HL-60/S4 (cell line): ENCODE data around the gene GSC.

Experiments
- in situ Hi-C: fragments of 300-500 bp; cut with MboI; formaldehyde crosslinking; loops from 2 replicates; pipeline ENCODE4 v1.14.3; 2022; ENCODE audit warnings: low sequenced_read_pairs

Gene GSC

DNA sequence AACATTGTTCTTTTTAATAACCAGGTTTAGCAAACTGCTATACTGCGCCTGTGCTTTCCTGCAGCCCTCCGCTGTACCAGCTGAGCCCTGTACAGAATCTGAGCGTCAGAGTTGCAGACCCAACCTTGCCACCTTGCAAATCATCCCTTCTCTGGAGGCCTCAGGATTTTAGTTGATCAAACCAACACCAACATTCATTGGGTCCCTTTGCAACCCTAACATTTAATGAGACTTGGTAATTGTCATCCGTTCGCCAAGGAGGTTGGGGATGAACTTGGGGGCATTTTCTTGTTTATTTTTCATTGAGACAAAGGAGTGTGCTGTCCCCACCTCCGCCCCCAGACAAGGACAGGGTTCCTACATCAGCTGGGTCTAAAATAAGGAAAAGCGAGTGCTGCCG lies 2.6 kb upstream of the GSC start:
- in situ Hi-C loops, result no loop called here

DNA sequence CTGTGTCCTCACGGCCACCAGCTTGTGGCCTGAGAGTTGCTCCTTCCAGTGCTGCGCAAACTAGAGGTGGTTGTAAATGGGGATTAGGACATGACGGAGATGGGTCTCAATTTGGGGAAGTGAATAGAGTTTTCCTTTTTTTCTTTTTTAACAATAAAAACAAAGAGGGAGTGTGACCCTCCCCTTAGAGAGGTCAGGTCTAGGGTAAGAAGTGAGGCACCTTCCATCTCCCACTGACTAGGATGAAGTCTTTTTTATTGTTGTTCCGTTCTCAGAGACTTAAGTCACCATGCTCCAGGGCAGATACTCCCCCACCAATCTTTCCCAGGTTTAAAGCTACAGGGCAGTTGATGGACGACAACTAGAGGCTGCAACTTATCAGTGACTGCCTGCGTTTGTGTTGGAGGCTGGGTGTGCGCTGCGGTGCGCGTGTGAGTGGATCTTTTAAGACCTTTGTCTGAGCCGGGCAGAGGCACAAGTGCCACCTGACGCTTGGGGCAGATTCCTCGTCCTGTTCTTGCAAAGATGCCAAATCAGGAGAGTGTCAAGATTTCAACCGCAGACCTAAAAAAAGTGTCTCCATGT lies 2.1 kb upstream of the GSC start:
- in situ Hi-C loops, result no loop called here

DNA sequence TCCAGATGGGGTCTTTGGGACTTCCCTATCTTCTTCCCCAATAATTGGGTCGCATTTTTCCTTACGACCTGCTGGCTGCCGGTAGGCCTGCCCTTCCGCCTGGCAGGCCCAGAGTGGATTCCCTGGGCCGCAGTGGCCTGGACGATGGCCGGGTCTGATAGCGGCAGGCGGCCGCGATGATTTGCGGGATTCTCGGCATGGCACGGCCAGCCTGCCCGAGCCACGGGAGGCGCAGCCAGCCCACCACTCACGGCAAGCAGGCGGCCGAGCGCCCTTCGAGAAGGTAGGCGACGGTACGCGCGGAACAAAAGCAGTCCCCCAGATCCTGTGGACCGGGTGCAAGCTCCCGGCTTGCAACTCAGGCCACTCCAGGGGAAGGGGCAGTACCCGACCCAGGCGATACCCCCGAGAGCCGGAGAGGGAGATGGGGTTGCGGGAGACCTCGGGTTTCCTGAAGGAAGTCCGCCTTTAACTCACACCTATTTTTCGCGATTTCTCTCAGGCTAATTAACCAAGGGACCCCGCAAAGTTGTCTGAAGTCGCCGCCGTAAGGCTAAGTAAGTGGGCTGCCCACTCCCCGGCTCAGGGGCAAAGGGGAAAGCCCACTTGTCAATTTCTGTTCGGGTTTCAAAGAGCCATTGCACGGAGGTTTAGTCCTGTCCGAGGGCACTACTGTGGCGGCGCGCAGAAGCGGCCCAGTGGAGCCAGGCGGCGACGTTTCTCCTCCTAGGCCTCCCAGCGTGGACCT lies 1.4 kb upstream of the GSC start:
- in situ Hi-C loops, result no loop called here

DNA sequence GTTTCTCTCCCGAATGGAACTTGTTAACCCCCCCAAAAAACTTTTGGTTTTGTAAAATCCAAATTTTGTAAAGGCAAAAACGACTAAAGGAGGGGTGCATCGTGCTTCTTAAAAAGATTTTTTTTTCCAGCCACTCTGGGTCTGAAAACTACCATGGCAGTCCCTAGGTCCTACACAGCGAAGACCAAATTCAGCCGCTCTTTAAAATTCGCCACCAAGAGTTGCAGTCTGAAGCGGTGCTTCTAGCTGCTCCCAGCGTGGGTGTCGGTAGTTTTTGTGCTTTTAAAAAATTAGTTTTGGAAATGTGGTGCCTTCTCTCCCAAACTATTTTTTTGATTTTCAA lies 873 bp upstream of the GSC start:
- in situ Hi-C loops, result no loop called here

- in situ Hi-C loops, result no loop called here
Observed at GRCh38 chr14:94770251-94770749, 387 bp upstream of the GSC start.

DNA sequence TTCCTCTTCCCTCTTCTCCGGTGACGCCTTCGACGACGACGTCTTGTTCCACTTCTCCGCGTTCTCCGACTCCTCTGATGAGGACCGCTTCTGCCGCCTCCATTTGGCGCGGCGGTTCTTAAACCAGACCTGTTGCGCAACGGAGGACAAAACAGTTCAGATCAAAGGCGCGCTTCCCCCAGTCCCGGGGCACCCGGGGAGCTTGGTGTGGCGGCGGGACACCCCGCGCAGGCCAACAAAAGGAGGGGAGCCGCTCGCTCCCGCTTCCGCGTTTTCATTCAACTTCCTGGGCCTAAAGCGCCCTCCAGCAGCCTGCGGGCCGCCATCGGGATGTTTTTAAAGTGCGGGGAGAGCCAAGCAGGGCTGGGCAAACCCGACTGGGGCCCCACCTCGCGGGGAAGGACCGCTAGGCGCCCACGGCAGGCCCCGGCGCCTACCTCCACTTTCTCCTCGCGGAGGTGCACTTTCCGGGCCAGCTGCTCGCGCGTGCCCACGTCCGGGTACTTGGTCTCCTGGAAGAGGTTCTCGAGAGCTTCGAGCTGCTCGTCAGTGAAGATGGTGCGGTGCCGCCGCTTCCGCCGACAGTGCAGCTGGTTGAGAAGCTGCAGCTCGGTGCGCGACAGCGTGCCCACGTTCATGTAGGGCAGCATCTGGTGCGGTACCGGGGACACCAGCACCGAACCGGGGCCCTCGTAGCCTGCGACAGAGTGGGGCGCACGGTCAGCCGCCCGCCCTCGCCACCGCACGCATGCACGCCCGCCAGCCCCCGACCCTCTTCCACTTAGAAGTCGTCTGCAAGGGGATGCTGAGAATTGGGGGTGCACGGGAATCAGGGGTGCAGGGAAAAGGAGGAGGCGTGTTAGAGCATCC lies 1.2 kb downstream of the GSC start:
- in situ Hi-C loops, result no loop called here

- in situ Hi-C loops, result no loop called here
Observed at GRCh38 chr14:94768141-94768520, 1.8 kb downstream of the GSC start.

- in situ Hi-C loops, result no loop called here
Observed at GRCh38 chr14:94767321-94767878, 2.5 kb downstream of the GSC start.

DNA sequence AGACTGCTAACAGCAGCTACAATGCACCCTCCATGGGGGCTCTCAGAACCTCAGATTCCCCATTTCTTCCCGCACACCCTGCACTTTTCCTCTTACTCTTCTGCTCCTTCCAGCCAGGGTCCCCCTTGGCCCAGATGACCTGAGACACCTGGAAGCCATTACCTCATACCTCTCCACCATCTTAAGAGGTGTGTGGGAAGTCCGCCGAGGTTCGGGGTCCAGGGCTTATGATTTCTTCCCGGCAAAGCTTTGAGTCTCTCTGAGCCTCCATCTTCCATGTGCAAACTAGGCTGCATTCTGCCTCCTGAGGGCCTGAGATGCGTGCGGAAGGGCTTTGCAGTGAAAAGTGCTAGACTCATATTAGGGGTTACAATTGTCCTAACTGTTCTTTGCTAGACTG lies 5.3 kb downstream of the GSC start:
- in situ Hi-C loops, result no loop called here

DNA sequence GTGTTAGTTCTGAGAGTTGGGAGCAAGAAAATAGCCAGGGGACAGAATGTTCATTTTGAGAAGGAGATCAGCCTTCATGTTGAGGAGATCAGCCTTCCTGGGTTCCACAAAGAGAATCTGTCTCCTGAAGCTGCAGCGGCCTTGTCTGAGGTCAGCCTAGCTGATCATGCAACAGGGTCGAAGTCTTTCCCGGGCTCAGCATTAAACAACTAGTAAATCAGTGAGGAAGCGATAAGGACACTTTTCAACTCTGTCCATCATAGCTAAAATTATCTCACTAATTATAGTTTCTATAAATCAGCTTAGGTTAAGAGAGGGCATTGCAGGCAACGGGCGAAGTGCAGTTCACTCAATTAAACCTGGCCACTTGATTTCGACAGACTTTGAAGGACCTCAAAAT lies 7.5 kb downstream of the GSC start:
- in situ Hi-C loops, result no loop called here

DNA sequence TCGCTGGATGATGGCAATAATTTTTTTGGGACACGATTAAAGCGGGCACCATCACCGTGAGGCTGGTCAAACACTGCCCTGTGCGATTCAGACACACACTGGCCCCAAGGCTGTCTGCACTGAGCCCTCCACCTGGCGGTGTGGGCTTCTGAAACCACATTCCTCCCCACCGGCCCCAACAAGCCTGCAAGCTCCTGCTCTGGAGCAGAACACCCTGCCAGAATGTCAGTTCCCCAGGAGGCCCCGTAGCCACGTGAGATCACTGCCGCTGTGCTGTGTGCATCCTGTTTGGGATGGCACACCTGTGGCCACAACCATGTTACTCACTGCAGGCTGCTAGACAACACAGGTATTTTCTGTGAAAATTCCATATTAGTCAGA lies 7.9 kb downstream of the GSC start:
- in situ Hi-C loops, result no loop called here

DNA sequence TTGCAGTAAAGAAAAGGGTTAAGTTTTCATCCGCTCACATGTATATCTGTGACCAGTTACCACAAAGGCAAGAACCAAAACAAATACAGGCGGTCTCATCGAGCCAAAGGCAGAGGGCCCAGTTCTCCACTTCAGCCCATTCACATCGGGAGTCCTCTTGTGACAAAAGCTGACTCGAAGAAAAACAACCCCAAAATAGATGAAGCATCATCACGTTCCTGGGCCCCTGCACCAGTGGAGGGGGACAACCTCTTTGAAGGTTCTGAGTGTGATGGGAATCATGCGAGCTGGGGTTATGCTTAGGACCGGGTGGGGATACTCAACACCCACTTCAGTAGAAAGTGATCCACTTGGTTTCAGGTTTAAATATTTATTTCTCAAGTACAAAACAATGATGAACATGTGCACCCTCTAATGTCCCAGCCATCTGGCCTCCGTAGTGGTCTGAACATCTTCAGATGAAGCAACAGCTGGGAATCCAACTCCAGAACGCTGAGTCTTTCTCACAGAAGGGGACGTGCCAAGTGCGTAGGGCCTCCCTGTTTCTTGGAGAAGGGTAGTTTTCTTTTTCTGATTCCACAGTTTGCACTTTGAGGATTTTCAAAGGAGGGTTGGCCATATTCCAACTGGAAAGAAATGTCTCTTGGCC lies 8.4 kb downstream of the GSC start:
- in situ Hi-C loops, result no loop called here

- in situ Hi-C loops, result no loop called here
Observed at GRCh38 chr14:94756310-94756882, 13.5 kb downstream of the GSC start.

- in situ Hi-C loops, result no loop called here
Observed at GRCh38 chr14:94754391-94754942, 15.4 kb downstream of the GSC start.

- in situ Hi-C loops, result no loop called here
Observed at GRCh38 chr14:94752591-94753436, 17.1 kb downstream of the GSC start.

- in situ Hi-C loops, result no loop called here
Observed at GRCh38 chr14:94751956-94752355, 18.0 kb downstream of the GSC start.

- in situ Hi-C loops, result no loop called here
Observed at GRCh38 chr14:94751321-94751720, 18.6 kb downstream of the GSC start.

DNA sequence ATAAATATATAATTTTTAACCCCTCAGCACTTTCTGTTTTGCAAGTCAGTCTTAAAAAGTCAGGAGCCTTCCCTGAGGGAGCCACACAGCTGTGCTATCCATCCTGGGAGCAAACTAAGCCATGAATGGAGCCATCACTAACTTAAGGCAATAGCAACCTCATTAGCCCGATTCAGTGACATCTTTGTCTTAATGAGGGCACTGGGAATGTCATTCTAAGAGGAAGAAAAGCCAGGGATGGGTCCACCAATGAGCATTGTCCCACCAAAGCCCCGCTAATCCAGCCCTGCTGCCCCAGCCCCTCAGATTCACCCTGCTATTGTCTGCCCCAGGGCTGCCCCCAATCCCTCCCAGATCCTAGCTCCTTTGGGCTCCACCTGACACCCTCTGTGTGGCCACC lies 19.5 kb downstream of the GSC start:
- in situ Hi-C loops, result no loop called here

DNA sequence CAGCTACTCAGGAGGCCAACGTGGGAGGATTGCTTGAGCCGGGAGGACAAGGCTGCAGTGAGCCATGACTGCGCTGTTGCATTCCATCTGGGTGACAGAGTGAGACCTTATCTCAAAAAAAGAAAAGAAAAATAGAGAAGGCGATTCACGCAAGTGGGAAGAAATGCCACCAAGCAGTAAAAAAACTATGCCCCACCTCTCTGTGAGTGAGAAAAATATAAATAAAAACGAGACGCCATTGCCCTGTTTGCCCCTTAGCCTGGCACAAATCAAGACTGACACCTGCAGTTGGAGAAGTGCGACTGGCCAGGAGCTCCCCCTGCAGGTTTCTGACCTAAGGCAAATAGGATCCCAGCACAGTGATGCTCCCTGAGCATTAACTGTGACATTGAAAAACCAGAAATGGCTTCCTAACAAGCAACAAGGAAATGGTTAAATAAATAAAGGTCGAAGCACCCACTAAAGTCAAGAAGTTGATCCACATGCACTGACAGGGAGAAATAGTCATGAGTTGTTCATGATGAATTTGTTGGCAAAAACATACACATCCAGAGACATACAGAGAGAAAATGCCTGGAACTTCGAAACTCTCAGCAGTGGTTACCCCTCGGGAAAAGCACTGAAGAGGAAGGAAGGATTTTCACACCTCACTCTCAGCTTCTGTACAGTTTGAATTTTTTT lies 21.1 kb downstream of the GSC start:
- in situ Hi-C loops, result no loop called here
